GM12878 (cell line): Measurements from ENCODE around the gene PADI1. TPM values are rescaled to one million over a fixed set of nuclear protein-coding genes. Genes with fewer than 3 reads are reported as not detected.

ENCODE experiments used
- ATAC-seq: fragments of 200-7000 bp; cut with Tn5 transposase; 3 replicates; pipeline ENCODE4 v1.9.1; 2020; ENCODE audit warnings: mild to moderate bottlenecking, moderate library complexity
- BruUV-seq: library from RNA; stranded (reverse); fragments of 400-500 nt; replicated peaks from 2 replicates; lab custom pipeline; 2021; lab: Mats Ljungman, UMichigan
- CTCF ChIA-PET: fragments of 300-600 bp; sonication (Branson Sonifier 250); formaldehyde crosslinking; extraction: SDS; loops from one replicate; lab custom pipeline; 2021; ENCODE audit warnings: inconsistent platforms; lab: Yijun Ruan, JAX
- POLR2A ChIA-PET: fragments of 350-600 bp; formaldehyde crosslinking; extraction: SDS; loops from one replicate; lab custom pipeline; 2021; ENCODE audit warnings: inconsistent platforms; lab: Charles Lee
- RAD21 ChIA-PET: fragments of 300-600 bp; sonication (Branson Sonifier 250); formaldehyde crosslinking; loops from one replicate; lab custom pipeline; 2023; ENCODE audit warnings: antibody characterized with exemption; ENCODE audit not compliant: unreplicated experiment; lab: Charles Lee
- SMC1A ChIA-PET: fragments of 300-600 bp; sonication (Branson Sonifier 250); formaldehyde crosslinking; loops from one replicate; lab custom pipeline; 2023; ENCODE audit not compliant: unreplicated experiment, uncharacterized antibody; lab: Charles Lee
- DNase-seq: peaks from one replicate; pipeline ENCODE4 v3.0.0-alpha.2; 2011; ENCODE audit warnings: low read depth, low spot score
- FAIRE-seq: peaks from 3 replicates; lab custom pipeline; 2011; peaks lifted over from hg19 to GRCh38; lab: Jason Lieb, UNC
- H2AFZ ChIP-seq: 2 replicates; pipeline ENCODE4 v1.6.0; 2011; ENCODE audit warnings: low read depth, low read length, control low read depth; ENCODE audit not compliant: control insufficient read depth
- H3K27ac ChIP-seq: 2 replicates; pipeline ENCODE4 v1.5.1; 2011; ENCODE audit warnings: control low read depth; ENCODE audit not compliant: control insufficient read depth, insufficient read depth
- H3K27me3 ChIP-seq, 2 experiments: replicated peaks in 1 of 2; 2 replicates each; pipeline versions ENCODE4 v1.6.0 to v1.6.1; 2011; ENCODE audit warnings: low read length in 1 of 2; ENCODE audit not compliant: control insufficient read depth in 2 of 2, insufficient read depth in 2 of 2
- H3K36me3 ChIP-seq, 2 experiments: 2 replicates each; pipeline ENCODE4 v1.5.1; 2011; ENCODE audit warnings: low read length in 1 of 2; ENCODE audit not compliant: control insufficient read depth in 2 of 2, insufficient read depth in 2 of 2
- H3K4me1 ChIP-seq: 2 replicates; pipeline ENCODE4 v1.6.1; 2011; ENCODE audit warnings: mild to moderate bottlenecking, low read length, moderate library complexity, mixed read lengths; ENCODE audit not compliant: control insufficient read depth, insufficient read depth
- H3K4me2 ChIP-seq: 2 replicates; pipeline ENCODE4 v1.6.0; 2011; ENCODE audit warnings: control low read depth; ENCODE audit not compliant: control insufficient read depth, insufficient read depth
- H3K4me3 ChIP-seq: fragments of 200-600 bp; sonication (generic); 2 replicates; pipeline ENCODE4 v1.5.1; 2016
- H3K79me2 ChIP-seq: 2 replicates; pipeline ENCODE4 v1.6.0; 2011; ENCODE audit warnings: low read length; ENCODE audit not compliant: control insufficient read depth, insufficient read depth
- H3K9ac ChIP-seq: 2 replicates; pipeline ENCODE4 v1.8.0; 2011; ENCODE audit warnings: low read length, control low read depth, mixed read lengths; ENCODE audit not compliant: control insufficient read depth, insufficient read depth
- H3K9me3 ChIP-seq: replicated peaks from 3 replicates; pipeline ENCODE4 v1.5.1; 2011; ENCODE audit warnings: mild to moderate bottlenecking, low read length; ENCODE audit not compliant: control insufficient read depth, insufficient read depth
- H4K20me1 ChIP-seq: 2 replicates; pipeline ENCODE4 v1.6.0; 2011; ENCODE audit not compliant: control insufficient read depth, insufficient read depth
- BCL11A ChIP-seq: IDR thresholded peaks from 2 replicates; pipeline ENCODE4 v1.6.1; 2011; ENCODE audit warnings: low read depth, low read length
- CHD4 ChIP-seq: fragments of 200-600 bp; sonication (generic); IDR thresholded peaks from 2 replicates; pipeline ENCODE4 v1.6.1; 2016; ENCODE audit warnings: mild to moderate bottlenecking
- GATAD2B ChIP-seq: fragments of 450-650 bp; conservative IDR thresholded peaks from 2 replicates; pipeline ENCODE4 v1.6.1; 2017; ENCODE audit warnings: low read depth, mild to moderate bottlenecking, moderate library complexity
- MXI1 ChIP-seq: fragments of 150-350 bp; IDR thresholded peaks from 2 replicates; pipeline ENCODE4 v1.6.1; 2011; ENCODE audit warnings: low read depth, mild to moderate bottlenecking, inconsistent platforms, low read length, improper control_type of control experiment
- MYC ChIP-seq: IDR thresholded peaks from 2 replicates; pipeline ENCODE4 v1.6.1; 2011; ENCODE audit warnings: mild to moderate bottlenecking, low read length, moderate library complexity, inconsistent platforms; ENCODE audit not compliant: insufficient read depth, insufficient replicate concordance, insufficient read length, severe bottlenecking
- NFIC ChIP-seq: IDR thresholded peaks from 2 replicates; pipeline ENCODE4 v1.6.1; 2012; ENCODE audit warnings: low read depth, mild to moderate bottlenecking, inconsistent platforms, low read length, moderate library complexity
- POU2F2 ChIP-seq: IDR thresholded peaks from 3 replicates; pipeline ENCODE4 v1.6.1; 2011; ENCODE audit warnings: low read depth, mild to moderate bottlenecking, low read length, borderline replicate concordance
- RFX5 ChIP-seq: IDR thresholded peaks from 2 replicates; pipeline ENCODE4 v1.6.1; 2011; ENCODE audit warnings: low read depth, low read length, improper control_type of control experiment
- SUPT20H ChIP-seq: IDR thresholded peaks from 2 replicates; pipeline ENCODE4 v1.6.1; 2011; ENCODE audit warnings: low read depth, mild to moderate bottlenecking, low read length, moderate library complexity, borderline replicate concordance; ENCODE audit not compliant: control insufficient read depth
- TBL1XR1 ChIP-seq: IDR thresholded peaks from 2 replicates; pipeline ENCODE4 v1.6.1; 2012; ENCODE audit warnings: low read depth, low read length, improper control_type of control experiment
- YBX1 ChIP-seq: fragments of 450-650 bp; IDR thresholded peaks from 2 replicates; pipeline ENCODE4 v1.6.1; 2016; ENCODE audit warnings: antibody characterized with exemption
- ZBED1 ChIP-seq: IDR thresholded peaks from 2 replicates; pipeline ENCODE4 v1.6.1; 2016; ENCODE audit warnings: borderline replicate concordance
- ZNF384 ChIP-seq: IDR thresholded peaks from 2 replicates; pipeline ENCODE4 v1.6.1; 2012; ENCODE audit warnings: low read depth, mild to moderate bottlenecking, low read length, improper control_type of control experiment, borderline replicate concordance
- ZZZ3 ChIP-seq: IDR thresholded peaks from 2 replicates; pipeline ENCODE4 v1.6.1; 2011; ENCODE audit warnings: low read depth; ENCODE audit not compliant: control insufficient read depth, insufficient read length
- WGBS: methylation state at CpG from one replicate; pipeline ENCODE4 v1.1.6; 2016; ENCODE audit warnings: low lambda C conversion rate; ENCODE audit not compliant: insufficient replicate concordance, insufficient coverage; ENCODE audit errors: missing lambda C conversion rate; 5-methylcytosine and 5-hydroxymethylcytosine counted together
- in situ Hi-C: fragments of 300-500 bp; cut with MboI; formaldehyde crosslinking; loops from 9 replicates; pipeline ENCODE4 v1.14.3; 2018; ENCODE audit warnings: mixed read lengths
- intact Hi-C: fragments of 100-400 bp; cut with micrococcal nuclease; formaldehyde crosslinking; loops from one replicate; pipeline ENCODE4 v1.14.2; 2022; ENCODE audit not compliant: unreplicated experiment
- polyA plus RNA-seq, 11 experiments: library from polyadenylated mRNA; depleted of rRNA in 4 of 11; unstranded in 6 of 11; stranded (reverse) in 5 of 11; fragments of >200 nt; fragmentation: Nextera tagmentation in 4 of 11; fragmentation: Illumina TruSeq in 1 of 11; extraction: Ambion mirVana in 4 of 11; extraction: Trizol in 1 of 11; gene quantifications; 1 replicate in 1 of 11; 2 replicates in 10 of 11; pipeline versions ENCODE4 v1.2.1 to v1.2.3, GENCODE V29; 2011 to 2016; ENCODE audit warnings: inconsistent platforms in 2 of 11, missing spikeins in 2 of 11, low read depth in 1 of 11
- total RNA-seq, 4 experiments: library from RNA; depleted of rRNA in 3 of 4; stranded (reverse); fragments of >200 nt in 3 of 4; fragmentation: Illumina TruSeq in 1 of 4; extraction: Trizol in 1 of 4; gene quantifications; 2 replicates each; pipeline versions ENCODE4 v1.2.1 to v1.2.3, GENCODE V29; 2013 to 2021
- TF ChIP-seq, protein P1 (sequence below): IDR thresholded peaks from 2 replicates; pipeline ENCODE4 v1.6.1; 2011; ENCODE audit warnings: borderline replicate concordance, low read depth, mild to moderate bottlenecking, moderate library complexity, mixed read lengths, low read length; ENCODE audit not compliant: insufficient read depth; ENCODE audit errors: extremely low read length
- TF ChIP-seq, protein P2 (sequence below): fragments of 450-650 bp; IDR thresholded peaks from 2 replicates; pipeline ENCODE4 v1.6.1; 2018; ENCODE audit warnings: mild to moderate bottlenecking, low read depth, moderate library complexity; ENCODE audit not compliant: partially characterized antibody

PADI1 gene
- total and polyA plus RNA-seq, 10 of the 15 experiments (the other 5 are each of a cell fraction or from before 2014, with no cell fraction given) = 0.05 TPM; not detected in 9

DNA sequence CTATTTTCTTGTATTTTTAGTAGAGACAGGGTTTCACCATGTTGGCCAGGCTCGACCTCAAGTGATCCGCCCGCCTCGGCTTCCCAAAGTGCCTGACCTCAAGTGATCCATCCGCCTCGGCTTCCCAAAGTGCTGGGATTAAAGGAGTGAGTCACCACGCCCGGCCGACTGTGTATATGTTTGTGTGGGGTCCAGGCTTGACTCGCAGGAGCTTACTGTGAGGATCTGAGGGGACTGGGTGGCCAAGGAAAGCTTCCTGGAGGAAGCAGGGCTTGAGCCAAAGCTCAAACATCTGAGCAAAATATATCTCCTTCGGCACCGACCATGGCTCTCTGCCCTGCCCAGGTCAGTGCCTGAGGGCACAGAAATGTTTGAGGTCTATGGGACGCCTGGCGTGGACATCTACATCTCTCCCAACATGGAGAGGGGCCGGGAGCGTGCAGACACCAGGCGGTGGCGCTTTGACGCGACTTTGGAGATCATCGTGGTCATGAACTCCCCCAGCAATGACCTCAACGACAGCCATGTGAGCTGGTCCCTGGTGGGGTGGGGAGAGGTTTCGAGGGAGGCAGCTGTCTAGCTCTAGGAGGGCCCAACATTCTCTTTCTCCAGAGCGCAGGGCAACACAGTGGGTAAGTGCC is 54.4 kb downstream of the PADI1 start:
- H3K4me1 ChIP-seq = no peaks in the 10 kb centered on the region
- no peak overlapping the region for H3K4me2 ChIP-seq
- H4K20me1 ChIP-seq = no peaks in the 10 kb centered on the region
- RAD21 ChIA-PET = no interaction called here
- H3K36me3 ChIP-seq = no peaks in the 10 kb centered on the region
- no peaks in the 10 kb centered on the region for H3K27me3 ChIP-seq
- WGBS = 49% methylated on average over 24 of the region's 24 CpGs
- in situ Hi-C loops = no loop called here
- CTCF ChIA-PET = interaction anchor here (1.8 kb wide), 1 partner anchor 134 kb away, joined by 6 read pairs; no protein-coding TSS in a partner anchor
- H3K9me3 ChIP-seq = no peaks in the 10 kb centered on the region
- ATAC-seq = no peak
- H2AFZ ChIP-seq = no peak overlapping the region
- no peak overlapping the region for H3K4me3 ChIP-seq
- no TSS peak for BruUV-seq
- TF ChIP-seq POU2F2 = no peak
- TF ChIP-seq MXI1 = no peak
- no peak for TF ChIP-seq RFX5
- no peak for TF ChIP-seq TBL1XR1
- TF ChIP-seq BCL11A = no peak
- TF ChIP-seq SUPT20H = no peak
- no peak for TF ChIP-seq GATAD2B
- TF ChIP-seq YBX1 = no peak
- TF ChIP-seq, protein P1, sequence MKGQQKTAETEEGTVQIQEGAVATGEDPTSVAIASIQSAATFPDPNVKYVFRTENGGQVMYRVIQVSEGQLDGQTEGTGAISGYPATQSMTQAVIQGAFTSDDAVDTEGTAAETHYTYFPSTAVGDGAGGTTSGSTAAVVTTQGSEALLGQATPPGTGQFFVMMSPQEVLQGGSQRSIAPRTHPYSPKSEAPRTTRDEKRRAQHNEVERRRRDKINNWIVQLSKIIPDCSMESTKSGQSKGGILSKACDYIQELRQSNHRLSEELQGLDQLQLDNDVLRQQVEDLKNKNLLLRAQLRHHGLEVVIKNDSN = no peak
- TF ChIP-seq MYC = no peak
- no peak for TF ChIP-seq ZBED1
- TF ChIP-seq CHD4 = no peak
- TF ChIP-seq, protein P2, sequence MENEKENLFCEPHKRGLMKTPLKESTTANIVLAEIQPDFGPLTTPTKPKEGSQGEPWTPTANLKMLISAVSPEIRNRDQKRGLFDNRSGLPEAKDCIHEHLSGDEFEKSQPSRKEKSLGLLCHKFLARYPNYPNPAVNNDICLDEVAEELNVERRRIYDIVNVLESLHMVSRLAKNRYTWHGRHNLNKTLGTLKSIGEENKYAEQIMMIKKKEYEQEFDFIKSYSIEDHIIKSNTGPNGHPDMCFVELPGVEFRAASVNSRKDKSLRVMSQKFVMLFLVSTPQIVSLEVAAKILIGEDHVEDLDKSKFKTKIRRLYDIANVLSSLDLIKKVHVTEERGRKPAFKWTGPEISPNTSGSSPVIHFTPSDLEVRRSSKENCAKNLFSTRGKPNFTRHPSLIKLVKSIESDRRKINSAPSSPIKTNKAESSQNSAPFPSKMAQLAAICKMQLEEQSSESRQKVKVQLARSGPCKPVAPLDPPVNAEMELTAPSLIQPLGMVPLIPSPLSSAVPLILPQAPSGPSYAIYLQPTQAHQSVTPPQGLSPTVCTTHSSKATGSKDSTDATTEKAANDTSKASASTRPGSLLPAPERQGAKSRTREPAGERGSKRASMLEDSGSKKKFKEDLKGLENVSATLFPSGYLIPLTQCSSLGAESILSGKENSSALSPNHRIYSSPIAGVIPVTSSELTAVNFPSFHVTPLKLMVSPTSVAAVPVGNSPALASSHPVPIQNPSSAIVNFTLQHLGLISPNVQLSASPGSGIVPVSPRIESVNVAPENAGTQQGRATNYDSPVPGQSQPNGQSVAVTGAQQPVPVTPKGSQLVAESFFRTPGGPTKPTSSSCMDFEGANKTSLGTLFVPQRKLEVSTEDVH = no peak
- no peak for TF ChIP-seq NFIC
- TF ChIP-seq ZZZ3 = no peak
- no peak for TF ChIP-seq ZNF384
- TF ChIP-seq, all 136 proteins: peak for 0
- intact Hi-C loops = no loop called here
- SMC1A ChIA-PET = no interaction called here
- Histone ChIP-seq H3K9ac (no peak overlapping the region), H3K79me2 (no peaks in the 10 kb centered on the region), H3K27ac (no peak overlapping the region)
- FAIRE-seq = no peak
- no peak for DNase-seq
- POLR2A ChIA-PET = interaction anchor here (0.6 kb wide), 1 partner anchor 11 kb away, joined by 3 read pairs; the partner anchor contains the start of gene PADI3
